ENCODE data around the gene POLR1G.

POLR1G gene

GRCh38 chr19:45448425-45448756 is 41.9 kb downstream of the POLR1G start:
- no peak for DNase-seq

- no peak for DNase-seq
Measured at GRCh38 chr19:45448887-45449299, 42.4 kb downstream of the POLR1G start.

- DNase-seq = no peak
Measured at GRCh38 chr19:45450012-45450333, 43.5 kb downstream of the POLR1G start.

DNA sequence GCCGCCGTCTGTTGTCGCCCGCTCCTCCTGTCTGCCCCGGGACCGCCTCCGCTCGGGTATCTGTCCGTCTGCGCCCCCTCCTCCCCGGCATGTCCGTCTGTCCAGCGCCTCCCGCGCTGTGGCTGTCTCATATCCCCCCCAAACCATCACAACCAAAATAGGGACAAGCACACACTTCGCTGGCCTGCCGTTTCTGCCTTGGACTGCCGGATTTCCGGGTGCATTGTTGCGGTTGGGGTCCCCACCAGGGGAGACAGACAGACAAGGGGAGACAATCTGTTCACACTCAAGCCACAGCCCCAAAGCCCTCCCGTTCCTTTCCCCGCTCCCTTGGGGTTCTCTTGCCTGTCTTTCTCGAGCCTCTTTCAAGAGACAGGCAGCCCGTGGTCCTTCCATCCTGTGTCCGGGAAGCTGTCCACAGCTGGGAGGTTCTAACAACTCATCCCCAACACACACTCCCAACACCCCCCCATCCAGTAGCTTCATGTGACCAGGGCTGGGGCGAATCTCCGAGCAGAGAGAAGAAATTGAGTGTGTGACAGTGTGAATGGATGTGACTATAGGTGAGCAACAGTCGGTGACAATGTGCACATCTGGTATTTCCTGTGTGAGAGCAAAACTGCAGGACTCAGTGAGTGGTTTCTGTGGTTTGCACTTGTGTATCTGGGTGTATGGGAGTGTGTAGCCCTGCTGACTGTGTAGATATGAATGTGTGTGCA is 44.8 kb downstream of the POLR1G start:
- DNase-seq = no peak

DNA sequence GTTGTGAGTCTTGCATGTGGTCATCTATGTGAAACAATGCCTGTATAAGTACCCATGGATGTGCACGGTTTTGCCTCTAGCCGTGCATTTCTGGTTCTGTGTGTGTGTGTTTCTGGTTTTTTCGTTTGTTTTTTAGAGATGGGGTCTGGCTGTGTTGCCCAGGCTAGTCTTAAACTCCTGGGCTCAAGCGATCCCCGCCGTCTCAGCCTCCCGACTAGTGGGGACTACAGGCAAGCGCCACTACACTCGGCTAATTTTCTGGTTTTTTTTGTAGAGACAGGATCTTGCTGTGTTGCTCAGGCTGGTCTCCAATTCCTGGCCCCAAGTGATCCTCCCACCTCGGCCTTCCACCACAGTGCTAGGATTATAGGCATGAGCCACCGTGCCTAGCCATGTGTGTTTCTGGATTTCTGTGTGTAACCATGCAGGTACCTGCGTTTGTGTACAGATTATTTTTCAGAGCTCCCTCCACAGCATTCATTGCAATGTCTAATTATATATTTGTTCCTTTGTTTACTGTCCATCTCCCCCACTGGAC is 45.5 kb downstream of the POLR1G start:
- no peak for DNase-seq

DNA sequence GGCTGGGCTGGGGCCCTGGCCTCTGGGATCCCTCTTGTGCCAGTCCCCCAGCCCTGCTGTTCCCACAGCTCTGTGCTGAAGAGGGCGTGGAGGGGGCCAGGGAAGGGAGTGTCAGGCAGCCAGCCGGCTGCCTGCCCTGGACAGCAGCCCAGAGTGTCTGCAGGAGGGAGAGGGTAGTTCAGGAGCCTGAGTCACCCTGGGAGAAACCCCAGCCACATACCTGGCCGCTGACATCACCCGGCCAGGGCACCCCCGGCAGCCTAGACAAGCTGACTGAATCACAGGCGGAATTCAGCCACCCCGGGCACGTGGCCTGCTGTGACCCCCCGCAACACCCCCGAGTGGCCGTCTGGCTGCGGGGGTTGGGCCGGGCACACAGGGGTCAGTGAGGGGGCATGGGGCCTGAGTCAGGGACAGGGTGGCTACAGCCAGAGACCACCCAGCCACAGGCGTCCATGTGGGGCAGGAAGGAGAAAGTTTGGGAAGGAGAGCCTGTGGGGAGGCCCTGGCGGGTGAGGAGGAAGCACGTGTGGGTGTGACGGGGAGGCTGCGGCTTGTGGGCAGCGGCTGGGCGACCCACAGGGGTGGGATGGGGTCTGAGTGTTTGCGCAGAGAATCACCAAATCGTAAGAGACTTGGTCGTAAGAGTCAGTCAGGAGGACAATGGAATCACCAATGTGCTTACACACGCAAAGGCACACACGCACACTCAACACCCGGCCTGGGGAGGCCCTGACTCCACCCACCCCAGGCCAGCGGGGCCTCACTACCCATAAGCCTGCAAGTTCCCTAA is 49.5 kb downstream of the POLR1G start:
- DNase-seq = no peak

DNA sequence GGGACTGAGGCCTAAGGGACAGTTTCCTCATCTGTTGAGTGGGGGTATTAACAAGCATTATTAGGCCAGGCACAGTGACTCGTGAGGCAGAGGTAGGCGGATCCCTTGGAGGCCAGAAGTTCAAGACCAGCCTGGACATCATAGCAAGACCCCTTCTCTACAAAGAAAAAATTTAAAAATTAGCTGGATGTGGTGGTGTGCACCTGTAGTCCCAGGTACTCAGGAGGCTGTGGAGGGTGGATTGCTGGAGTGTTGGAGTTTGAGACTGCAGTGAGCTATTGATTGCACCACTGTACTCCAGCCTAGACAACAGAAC is 50.0 kb downstream of the POLR1G start:
- DNase-seq = no peak

- no peak for DNase-seq
Measured at GRCh38 chr19:45457776-45458175, 51.3 kb downstream of the POLR1G start.
